Putamen (tissue), 1 donor: ENCODE results near the gene AGAP1.

Experiments used
- DNase-seq: peaks from one replicate; pipeline ENCODE4 v3.0.0-alpha.2; 2016; ENCODE audit warnings: low spot score

Gene AGAP1

DNA sequence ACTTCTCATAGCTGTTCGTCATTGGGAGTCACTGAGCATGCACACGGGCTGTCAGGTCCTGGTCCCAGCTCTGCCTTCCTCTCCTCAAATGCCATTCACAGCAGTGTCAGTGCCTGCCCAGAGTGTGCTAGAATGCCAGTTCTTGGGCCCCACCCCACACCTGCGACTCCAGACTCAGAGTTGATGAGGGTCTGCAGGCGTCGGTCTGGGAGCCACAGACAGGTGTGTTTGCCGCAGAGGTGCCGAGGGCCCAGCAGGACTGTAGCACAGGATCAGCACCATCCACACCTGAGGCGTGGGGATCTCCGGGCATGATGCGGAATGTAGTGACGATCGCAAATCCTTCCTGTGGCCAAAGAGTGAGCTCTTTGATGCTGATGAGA lies 56.5 kb downstream of the AGAP1 start:
- DNase-seq: no peak

DNA sequence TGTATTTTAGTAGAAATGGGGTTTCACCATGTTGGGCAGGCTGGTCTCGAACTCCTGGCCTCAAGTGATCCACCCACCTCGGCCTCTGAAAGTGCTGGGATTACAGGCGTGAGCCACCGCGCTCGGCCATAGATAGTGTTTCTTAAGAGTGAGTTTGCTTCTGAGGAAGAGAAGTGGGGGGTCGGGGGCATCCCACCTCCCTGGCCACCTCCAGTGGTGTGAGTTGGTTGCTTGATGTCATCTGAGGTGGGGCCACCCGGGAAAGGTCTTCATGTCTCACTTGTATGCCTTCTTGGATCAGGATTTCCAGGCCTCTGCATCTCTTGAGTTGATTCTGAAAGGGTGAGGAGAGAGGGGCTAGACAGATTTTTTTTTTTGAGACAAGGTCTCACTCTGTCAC lies 57.1 kb downstream of the AGAP1 start:
- no peak for DNase-seq

DNA sequence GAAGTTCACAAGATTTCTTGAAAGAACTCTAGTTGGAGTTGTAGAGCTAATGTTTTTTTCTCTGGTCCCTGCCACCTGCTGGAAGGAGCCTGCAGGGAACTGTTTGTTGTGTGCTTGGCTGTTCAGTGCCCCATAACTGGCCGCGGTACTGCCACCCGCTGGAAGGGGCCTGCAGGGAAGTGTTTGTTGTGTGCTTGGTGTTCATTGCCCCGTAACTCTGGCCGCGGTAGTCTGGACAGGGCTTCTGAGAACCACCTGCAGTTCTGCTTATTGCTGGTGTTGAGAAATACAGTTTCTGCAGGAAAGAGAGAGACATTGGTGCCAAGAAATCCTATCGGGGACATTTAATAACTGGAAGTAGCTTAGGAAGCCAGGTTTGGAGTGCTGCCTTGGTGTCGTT lies 58.1 kb downstream of the AGAP1 start:
- peak; percentile 60 for DNase-seq

DNA sequence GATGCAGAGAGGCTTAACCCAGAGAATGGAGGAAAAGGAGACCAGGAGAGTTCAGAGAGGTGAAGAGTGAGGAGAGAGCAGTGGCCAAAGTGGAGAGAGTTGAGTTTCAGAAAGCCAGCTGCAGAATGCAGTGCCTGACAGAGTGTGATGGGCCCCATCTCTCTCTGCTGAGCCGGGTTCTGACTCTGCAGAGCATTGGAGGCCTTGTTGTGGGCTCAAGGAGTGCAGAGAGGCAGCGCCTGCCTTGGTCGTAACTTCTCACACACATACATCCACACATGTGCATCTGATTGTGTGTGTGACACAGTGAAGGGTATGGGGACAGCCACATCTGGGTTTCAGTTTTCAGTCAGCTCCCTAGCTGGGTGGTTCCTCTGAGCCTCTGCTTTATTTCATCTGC lies 58.8 kb downstream of the AGAP1 start:
- no peak for DNase-seq

DNA sequence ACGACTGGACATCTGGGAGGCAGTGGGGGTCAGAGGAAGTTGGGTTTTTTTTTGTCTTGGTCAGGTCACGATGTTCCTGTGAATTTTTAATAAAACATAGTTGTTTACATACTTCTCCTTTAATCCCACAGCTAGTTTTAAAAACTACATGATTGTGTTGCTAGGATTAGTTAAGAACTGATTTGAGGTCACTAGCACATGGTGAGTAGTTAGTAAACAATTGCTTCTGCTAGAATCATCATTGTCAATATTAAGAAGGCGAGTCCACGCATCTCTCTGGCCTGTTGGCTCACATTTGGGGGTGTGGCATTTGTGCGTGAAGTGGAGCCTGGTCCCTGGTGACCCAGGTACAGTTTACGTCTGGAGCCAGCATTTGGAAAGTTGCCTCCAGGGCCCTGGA lies 59.4 kb downstream of the AGAP1 start:
- DNase-seq: no peak

DNA sequence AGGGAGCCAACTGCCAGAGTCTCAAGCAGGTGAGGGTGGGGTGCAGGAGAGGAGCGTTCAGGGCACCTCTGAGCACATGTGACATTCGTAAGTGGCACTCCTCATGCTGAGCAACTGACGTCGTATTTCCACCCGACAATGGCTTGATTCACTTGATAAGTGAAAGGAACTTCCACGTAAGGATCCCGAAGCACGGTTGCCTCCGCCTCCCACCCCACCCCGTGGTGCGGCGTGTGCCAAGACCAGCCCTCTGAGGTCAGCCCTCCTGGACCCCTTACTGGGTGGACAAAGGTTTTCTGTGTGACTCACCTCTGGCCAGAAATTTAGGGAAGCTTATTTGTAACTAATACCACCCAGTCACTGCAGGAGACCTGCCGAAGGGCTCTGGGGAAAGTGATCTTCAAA lies 59.9 kb downstream of the AGAP1 start:
- no peak for DNase-seq

DNA sequence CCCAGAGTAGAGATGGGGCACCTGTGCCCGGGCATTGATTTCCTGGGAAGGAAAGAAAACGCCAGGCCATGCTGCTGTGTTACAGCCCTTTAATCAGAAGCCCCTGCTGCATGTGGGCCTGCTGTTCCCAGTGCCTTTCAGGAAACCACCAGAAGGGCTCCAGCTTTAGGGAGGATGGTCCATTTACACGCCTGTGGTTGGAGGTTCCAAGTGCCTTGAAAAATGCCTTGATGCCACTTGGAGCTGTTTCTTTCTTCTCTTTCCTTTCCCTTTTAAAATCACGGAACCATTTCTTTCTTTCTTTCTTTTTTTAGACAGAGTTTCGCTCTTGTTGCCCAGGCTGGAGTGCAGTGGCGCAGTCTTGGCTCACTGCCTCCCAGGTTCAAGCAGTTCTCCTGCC lies 60.5 kb downstream of the AGAP1 start:
- no peak for DNase-seq

DNA sequence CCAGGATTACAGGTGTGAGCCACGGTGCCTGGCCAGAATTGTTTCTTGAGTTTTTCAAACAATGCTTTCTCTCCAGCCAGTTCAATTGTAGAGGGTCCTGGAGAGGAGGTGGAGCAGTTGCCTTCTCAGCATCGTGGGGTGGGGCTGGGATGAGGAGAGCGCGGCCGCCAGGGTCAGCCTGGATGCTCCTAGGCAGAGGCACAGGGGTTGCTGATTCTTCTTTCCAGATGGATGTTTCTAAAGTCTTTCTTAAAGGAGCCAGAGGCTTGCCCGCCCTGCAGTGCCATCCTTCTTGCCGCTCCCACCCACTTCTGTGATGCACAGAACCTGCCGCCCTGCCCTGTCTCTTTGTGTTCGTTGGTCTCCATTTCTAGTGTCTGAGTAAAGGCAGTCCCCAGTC lies 61.1 kb downstream of the AGAP1 start:
- DNase-seq: no peak

DNA sequence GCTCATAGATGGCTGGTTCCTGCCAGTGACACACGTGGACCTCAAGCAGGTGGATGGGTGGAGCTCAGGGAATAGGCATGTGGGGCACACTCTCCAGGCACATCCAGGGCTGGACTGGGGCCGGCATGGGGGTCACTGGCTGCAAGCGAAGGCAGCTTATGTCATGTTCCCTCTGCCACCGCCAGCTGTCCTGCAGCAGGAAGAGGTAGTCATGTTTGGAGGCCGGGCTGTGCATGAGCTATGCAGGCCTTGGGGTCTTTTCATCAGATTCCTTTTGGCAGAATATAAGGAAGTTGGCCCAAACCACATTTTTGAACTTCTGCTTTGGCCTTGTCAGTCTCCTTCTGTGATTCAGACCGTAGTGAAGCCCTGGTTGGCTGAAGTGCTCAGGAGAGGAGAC lies 61.5 kb downstream of the AGAP1 start:
- DNase-seq: peak; percentile 44

DNA sequence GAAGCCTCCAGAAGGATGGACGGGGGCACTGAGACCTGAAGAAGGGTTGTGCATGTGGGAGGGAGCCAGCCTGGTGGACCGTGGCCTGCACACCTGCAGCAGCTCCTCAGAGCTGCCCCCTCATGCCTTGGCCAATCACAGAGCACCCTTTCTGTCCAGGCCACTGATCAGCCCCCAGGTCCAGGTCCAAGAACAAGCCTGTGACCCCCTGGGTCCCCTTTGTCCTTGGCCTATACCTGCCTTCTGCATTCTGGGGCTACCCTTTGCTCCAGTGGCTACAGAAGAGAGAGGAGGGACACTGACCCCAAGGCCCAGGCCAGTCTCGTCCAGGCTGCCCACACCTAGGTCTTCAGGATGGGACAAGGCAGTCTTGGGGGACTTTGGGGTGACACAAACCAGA lies 62.2 kb downstream of the AGAP1 start:
- DNase-seq: no peak

DNA sequence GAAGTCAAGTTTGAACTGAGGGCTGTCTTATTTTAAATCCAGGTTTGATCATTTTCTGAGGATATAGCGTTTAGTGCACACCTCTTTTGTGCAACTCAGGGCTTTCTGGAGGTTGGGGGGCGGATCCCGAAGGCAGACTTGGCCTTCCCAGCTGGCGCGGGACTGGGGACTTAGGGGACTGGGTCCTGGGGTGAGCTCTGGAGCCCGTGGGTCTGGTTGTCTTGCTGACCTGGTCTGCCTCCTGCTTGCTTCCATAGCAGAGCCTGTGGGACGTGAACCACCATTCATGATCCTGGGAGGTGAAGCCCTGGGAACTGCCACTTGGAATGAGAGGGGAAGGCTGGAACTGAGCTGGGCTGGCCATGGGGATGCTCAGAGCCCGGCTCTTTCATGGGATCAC lies 63.1 kb downstream of the AGAP1 start:
- DNase-seq: no peak

DNA sequence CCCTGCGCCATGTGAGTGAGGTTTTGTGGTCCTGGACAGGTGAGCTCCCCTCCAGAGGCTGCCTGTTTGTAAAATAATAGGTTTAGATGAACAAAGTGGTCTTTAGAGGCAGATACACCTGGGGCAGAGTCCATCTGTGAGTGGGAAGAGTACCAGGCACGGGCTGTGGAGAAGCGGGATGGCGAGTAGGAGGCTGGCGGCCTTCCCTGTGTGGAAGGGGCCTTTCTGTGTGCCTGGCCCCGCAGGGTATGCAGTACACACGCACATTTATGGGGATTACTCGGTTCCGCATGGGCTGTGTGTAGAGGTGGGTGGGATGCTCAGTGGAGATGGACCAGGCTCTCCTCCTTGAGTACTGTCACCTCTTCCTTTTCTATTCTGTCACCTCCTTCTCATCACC lies 64.1 kb downstream of the AGAP1 start:
- no peak for DNase-seq

DNA sequence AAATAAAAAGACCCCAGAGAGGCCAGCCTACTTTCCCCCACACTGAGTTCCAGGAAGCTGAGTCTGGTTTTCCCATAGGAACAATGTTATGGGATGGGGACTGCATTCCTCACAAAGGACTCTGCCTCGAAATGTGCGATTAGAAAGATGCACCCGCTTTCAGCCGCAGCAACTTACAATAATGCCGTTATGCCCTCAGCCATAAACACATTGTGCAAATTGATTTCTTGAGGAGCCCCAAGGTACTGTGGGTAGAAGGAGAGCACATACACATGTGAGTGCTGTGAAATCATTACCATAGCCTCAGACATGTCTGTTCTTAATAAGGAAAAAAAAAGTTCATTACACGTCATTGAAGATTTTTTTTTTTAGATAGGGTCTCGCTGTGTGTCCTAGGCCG lies 64.7 kb downstream of the AGAP1 start:
- no peak for DNase-seq

DNA sequence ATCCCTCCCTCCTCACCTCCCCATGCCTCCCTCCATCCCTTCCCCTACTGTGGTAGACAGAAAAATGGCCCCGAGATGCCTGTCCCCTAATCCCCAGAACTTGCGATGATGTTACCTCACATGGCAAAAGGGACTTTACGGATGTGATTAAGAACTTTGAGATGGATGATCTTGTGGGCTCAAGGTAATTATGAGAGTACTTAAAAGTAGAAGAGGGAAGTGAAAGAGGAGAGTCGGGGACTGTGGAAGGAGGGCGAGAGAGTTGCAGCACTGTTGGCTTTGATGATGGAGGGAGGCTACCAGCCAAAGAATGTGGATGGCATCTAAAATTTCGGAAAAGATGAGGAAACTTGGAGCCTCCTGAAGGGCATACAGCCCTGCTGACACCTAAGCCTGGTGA lies 66.5 kb downstream of the AGAP1 start:
- DNase-seq: no peak

DNA sequence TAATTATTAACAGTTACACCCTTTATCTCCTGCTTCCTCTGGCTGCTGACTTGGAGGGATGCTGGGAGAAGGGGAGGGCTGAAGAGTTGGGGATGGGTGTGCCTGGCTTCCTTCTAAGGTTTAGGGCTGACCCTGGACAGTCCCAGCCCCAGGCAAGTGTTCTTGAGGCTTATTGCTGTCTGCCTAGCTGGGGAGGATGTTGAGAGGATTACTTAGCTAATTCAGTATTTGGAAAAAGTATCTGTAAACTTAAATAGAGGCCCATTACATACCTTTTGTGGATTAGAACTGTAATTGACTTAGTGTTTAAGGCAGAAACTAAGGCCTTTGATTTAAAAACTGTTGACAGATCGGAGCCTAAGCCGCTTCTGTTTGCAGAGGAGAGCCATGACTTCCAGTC lies 67.6 kb downstream of the AGAP1 start:
- DNase-seq: no peak

DNA sequence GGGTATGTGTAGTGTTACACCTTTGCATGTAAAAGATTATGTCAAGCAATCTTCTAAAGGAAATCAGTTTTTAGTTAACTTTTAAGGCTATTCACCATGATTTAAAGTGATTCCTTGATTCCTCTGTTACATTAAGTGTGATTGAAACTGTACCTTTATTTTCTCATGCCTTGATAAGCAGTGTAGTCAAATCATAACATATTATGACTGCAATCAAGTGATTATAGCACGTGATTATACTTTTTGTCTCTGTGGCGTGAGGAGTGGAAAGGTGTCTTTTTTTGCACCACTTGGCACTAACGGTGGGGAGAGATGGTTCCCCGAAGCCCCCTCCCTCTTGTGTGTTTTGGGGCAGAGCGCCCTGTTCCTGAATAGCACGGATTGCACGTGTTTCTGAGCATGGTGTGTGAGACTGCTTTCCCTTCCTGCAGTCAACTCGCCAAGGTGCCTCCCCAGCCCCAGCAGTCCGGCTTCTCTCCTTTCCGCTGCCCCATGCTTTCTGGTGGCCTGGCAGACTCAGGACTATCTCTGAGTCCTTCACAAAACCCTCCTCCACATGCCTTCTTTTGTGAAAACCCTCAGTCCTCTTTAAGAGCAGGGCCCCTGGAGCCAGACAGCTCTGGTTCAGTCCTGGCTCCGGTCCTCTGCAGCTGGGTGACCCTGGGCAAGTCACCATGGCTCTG lies 68.4 kb downstream of the AGAP1 start:
- no peak for DNase-seq

DNA sequence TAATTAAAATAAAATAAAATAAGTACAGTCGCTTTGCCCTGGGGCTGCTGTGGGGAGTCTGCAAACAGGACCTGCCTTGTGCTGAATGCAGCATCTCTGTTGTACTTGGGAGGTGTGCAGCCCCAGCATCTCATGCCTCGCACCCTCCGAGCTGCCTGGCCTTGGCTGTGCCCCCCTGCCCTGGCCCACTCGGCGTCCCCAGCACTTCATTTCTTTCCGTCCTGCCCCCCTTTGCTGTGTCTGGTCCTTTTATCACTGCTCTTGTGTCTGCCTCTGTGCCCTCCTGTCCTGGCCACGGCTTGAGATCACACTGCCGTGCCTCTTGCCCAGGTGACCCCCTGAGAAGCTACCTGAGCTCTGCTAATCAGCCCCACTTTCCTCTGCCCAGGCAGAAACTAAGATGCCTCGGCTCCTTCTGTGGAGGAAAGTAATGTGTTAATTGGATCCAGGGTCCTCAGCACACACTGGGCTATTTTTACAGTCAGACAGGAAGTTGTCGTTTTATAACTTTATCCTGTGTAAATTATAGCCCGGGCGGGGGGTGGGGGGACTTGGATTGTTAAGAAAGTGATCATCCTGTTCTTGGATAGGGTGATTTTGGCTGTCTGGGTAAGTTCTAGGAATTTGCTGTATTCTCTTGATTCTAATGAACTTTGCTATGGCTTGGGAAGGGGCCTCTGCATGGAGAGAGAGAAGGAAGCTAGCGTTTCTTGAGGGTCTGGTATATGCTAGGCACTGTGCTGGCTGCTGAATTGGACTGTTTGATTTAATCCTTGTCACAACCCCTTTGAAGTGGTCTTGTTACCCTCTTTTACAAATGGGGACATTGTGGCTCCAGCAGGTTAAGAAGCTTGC lies 69.4 kb downstream of the AGAP1 start:
- DNase-seq: no peak

DNA sequence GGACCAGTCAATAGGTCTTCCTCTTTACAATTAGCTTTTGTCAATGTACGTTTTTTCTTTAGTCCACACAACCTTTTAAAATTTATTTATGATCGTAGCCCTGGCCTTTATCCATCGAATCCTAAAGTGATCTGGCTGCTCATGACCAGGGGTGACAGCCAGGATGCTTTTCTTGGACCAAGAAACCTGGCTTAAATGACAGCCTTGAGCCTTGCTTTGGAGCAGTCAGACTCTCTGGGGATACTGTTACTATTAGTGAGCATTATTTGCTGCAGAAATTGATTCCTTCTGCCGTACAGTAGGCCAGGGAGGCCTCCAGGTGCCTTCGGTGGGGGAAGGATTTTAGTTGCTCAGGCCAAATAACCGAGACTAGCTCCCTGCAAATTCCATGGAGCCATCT lies 70.2 kb downstream of the AGAP1 start:
- no peak for DNase-seq

DNA sequence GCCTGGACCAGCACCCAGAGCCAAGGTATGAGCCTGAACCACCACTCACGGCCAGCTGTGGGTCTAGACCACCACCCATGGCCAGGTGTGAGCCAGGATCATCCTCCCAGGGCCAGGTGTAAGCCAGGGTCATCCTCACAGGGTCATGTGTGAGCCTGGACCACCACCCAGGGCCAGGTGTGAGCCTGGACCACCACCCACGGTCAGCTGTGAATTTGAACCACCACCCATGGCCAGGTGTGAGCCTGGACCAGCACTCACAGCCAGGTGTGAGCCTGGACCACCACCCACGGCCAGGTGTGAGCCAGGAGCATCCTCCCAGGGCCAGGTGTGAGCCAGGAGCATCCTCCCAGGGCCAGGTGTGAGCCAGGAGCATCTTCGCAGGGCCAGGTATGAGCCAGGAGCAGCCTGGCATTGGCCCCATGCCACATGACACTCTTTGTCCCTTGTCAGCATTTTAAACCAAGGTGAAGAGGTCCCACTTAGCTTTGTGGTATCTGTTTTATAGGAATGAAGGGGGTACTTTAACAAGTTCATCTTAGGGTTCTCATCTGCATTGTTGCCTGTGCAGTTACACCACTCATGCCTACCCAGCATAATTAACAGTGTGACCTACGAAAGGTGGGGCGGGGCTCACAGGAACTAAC lies 71.2 kb downstream of the AGAP1 start:
- DNase-seq: no peak

DNA sequence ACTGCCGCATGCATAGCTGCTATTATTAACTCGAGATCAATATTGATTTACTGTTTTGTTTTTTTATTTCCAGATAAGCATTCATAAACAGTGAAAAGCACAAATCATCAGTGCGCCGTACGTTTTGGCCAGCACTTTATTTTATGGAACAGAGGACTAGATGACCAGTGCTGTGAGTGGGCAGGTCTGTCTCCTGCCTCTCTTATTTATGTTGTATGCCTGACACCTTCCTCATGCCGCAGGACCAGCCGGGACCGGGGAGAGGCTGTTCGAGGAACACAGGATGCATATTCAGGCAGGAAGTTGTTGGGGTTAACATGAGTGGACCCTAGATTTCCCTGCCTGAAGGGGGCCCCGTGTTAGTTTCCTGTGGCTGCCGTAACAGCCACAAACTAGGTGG lies 72.6 kb downstream of the AGAP1 start:
- no peak for DNase-seq

DNA sequence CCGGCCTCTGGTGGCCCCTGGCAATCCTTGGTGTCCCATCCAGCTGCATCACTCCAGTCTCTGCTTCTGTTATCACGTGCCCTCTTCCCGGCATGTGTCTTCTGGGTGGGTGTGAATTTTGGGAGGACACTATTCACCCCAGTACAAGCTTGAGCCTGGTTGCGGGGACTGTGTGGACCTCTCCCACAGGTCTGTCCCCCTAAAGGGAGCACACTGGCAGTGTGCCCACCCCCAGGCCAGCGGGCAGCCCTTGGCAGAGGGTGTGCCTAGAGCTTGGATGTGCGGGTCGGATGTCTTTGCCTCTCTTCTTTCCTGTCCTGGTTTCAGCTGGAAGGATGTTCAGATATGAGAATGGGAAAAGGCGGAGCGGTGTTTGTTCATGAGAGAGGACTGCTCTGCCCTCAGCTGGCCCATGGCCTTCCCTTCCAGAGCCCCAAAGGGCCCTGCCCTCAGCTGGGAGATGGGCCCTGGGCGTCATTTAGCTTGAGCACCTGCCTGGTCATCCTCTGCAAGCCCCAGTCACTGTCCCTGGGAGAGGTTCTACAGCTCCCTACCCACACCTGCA lies 73.2 kb downstream of the AGAP1 start:
- DNase-seq: no peak

DNA sequence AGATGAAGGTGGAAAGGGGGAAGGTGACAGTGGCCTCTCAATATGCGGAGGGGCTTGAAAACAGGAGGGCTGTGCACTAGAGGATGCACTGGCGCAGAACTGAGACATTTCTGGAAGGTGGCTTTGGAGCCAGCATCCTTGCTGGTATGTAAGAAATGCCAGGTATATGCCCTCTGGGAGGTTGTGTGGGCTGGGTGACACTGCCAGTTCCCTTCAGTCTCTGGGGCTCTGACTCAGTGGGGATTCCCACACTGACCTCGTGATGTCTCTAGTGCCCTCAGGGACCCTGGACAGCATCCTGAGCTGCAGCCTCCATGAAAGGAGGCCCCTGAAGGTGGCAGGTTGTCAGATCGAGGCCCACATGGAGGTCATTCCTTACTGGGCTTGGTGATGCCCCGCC lies 74.0 kb downstream of the AGAP1 start:
- DNase-seq: no peak

DNA sequence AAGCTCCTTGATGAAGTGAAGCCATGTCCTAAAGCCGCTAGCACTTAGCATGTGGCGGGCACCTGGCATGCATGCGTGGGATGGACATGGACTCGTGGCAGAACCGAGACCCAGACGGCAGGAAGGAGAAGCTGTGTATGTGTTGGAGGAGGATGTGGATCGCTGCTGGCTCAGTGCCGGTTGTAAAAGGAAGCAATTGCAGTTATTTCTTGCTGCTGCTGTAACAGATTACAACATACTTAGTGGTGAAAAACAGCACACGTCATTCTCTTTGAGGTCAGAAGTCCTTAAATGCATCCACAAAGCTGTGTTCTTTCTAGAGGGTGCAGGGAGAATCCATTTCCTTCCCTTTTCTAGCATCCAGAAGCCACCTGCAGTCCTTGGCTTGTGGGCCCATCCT lies 74.6 kb downstream of the AGAP1 start:
- no peak for DNase-seq
